GM18867 (cell line): ENCODE data around the gene RPS27L.

Source experiments
- ATAC-seq: cut with Tn5 transposase; IDR thresholded peaks from one replicate; pipeline ENCODE4 v1.9.1; 2021; ENCODE audit warnings: mild to moderate bottlenecking, moderate library complexity; ENCODE audit not compliant: unreplicated experiment

Gene RPS27L

DNA sequence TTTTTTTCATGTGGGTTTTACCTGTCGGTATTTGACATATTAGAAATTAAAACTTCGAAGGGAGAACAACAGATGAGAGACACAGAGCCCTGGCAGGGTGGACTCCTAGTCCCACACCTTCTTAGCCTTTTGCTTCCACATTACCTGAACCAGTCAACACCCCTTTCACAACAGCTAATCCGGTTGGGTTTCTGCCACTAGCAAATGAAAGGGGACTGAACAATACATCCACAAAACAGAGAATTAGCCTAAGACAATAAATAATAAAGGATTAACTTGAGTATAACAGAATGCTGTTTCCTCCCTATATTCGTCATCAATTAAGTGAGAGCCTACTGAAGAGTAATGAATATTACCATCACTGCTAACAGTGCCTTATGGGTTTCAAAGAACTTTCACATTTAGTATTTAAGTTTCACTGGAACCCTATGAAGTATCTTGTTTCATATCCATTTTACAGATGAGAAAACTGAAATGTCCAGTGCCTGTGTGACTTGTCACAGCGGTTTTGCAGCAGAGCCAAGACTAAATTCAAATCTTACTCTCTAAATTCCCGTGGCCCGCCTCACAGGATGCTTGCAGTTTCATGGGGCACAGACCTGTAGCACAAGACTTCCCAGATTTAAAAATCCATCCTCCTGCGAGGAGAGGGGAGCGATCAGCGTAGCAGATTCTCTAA, 31.1 kb upstream of the RPS27L start:
- ATAC-seq, result no peak

DNA sequence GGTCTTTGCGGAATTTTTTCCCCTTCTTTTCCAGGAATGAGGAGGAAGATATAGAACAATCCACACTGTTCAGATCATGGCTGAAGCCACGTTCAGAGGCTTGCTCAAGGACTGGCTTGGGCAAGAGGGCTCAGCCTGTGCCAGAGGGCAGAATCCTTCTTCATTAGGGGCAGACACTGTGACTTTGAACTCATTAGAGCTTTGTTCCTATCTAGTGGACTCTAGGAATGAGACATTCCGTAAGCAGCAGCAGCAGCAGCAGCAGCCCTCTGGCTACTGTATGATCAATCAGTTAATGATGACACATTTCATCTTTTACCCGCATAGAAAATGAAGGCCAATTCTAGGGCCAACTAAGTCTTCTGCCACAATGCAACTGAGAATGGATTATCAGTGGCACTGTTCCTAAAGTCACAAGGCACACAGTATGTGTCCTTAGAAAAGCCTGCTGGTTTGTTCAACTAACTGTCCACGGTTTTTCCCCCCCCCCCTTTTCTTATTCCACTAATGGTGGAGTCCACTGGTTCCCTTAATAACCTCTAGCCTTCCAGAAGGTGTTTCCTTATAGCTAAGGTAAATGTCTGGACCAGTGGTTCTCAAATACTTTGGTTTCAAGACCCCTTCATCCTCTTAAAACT, 30.4 kb upstream of the RPS27L start:
- ATAC-seq, result no peak

DNA sequence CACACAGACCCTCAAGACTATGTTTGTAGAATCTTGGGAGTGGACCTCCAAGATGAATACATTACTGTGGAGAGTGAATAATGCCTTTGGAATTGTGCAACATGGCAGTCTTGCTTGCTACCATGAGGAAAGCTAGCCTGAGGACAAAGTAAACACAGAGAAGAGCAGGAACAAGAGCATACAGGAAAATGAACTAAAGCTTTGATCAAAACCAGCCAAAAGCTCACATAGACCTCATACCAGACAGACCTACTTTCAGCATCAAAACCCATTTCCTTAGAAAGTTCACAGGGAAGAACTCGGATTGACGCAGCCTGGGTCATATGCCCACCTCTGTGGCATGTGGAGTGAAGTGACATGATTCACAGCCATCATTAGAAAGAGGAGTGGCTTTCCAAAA, 28.8 kb upstream of the RPS27L start:
- ATAC-seq, result no peak

DNA sequence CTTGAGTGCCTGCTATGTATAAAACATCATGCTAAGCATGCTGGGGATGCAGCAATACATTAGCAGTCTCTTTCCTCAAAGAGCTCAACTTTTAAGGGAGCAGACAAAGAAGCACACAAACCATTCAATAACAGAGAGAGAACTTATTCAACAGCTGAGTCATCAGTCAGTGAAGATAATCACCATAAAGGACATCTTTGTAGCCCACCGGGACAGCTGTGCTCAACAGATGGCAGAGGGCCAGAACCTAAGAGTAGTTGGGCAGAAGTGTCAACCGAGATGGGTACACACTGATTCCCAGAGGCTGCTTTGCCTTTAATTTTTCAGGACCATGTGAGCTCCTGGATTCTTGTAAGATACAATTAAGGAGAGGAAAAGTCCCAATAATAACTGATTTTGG, 27.9 kb upstream of the RPS27L start:
- no peak for ATAC-seq

DNA sequence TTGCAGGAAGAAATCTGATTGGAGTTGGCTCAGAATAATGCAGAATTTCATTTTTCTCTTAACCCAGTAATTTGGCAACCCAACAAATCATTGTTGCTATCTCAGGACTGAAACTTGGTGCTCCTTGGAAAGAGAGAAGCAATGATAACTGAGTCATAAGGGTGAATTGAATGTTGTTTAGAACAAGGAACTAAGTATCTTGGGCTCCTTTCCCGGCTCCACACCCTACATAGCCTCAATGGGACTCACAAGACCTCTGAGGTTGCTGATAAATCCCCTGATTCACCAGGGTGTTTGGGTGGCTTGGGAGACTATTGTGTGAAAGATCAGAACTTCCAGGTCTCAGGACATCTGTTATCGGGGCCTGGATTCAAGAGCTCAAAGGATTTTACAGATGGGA, 24.4 kb upstream of the RPS27L start:
- ATAC-seq, result no peak

DNA sequence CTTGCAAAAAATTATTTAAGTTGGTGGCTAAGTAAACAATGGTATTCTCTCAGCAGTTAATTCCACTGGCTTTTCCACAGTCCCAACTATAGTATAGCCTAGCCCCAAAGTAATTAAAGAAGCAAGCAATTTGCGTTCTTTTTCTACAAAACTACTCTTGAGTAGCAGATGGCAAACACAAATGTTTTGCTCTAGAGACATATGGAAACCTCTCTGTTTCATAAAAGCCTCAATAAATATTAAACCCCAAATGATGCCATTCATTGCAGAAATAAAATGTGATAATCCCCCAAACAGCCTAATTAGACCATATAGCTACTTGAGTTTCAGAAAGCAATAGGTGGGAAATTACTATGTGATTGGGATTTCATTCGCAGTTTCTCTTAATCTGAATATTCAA, 23.5 kb upstream of the RPS27L start:
- no peak for ATAC-seq

DNA sequence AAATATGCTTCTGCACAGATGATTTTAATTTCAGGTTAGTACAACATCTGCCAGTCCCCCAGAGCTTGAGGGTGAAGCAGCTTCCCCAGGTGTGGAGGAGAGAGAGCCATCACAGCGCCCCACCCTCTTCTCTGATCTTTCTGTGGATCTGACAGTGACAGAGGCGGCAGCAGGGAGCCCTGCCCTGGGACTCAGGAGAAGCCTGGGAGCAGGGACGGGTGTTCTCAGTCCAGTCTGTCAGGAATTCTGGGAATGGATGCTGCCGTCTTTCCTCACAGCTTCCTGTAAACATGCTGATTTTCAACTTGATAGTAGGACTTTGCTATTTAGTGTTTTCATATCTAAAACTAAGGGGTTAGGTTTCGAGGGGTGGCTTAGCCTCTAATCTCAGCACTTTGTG, 20.8 kb upstream of the RPS27L start:
- ATAC-seq, result no peak

DNA sequence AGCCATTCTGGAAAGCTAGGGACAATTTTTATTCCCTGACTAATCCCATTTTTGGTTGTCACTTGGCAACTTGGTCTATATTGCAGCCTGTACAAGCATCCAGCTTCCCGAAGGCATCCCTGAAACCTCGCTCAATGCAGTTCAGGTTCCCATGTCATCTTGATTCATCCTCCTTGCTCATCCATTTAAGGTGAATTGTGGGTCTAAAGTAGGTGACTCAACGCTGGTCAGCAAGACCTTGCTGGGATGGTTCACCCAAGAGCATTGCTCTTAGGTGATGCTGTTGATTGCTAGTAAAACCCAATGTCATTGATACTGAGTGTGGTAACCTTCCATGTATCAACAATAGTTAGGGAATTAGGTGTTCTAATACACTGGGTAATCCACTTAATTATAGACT, 19.0 kb upstream of the RPS27L start:
- no peak for ATAC-seq

DNA sequence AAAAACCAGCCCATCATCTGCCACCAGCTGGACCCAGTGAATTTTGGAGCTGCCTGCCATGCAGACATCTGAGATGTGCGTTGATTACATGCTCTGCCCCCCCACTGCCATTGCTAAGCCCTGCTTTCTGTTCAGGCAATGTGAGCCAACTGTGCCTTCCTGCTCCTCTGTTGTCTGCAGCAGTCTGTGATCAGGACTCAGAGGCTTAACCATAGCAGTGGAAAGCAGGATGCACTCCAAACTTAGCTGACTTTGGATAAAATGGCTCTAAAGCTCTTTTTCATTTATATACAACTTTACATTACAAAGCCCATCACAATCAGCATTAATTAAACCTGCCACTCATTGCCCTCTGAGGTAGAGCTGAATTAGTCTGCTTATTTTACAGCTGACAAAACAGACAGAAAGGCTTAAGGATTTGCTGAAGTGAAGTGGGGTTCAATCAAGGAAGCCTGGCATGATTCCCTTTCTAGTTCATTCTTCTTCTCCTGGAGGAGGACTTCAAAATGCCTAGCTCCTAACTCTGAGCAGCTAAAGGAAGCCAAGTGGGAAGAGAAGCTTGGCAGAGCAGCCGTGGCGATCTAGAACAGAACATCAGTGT, 15.7 kb upstream of the RPS27L start:
- ATAC-seq, result no peak

DNA sequence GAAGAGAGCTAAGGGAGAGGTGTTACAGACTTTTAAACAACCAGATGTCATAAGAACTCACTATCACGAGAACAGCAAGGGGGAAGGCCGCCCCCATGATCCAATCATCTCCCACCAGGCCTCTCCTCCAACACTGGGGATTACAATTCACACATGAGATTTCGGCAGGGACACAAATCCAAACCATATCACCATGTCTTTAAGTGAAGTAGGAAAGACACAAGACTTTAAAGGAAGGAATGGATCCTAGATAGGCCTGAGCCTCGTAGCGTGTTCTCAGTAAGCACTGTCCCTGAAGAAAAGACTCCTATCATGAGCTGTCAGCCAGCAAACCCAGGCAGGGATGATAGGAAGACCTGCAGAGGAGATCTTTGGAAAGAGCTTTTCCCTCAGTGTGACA, 15.1 kb upstream of the RPS27L start:
- ATAC-seq, result no peak

DNA sequence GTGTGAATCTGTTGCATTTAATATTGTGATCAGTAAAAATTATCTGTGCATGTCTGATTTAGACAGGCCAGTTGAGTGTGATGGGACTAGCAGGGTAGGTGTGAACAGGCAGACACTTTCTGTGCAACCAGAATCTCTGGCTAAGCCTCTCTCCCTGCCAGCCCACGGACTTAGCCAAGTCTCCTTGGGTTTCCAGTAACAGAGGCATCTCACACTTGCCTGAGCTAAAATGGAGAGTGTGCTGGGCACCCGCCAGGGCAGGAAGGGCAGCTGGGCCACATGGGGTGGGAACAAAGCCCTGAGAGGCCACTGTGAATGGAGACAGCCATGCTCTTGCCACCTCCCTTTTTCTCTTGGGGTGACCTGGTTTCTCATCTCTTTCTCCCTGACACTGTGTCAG, 12.5 kb upstream of the RPS27L start:
- no peak for ATAC-seq

- ATAC-seq, result no peak
Measured at GRCh38 chr15:63166219-63166618, 8.9 kb upstream of the RPS27L start.

GRCh38 chr15:63165166-63165859, 8.0 kb upstream of the RPS27L start:
- ATAC-seq, result no peak

DNA sequence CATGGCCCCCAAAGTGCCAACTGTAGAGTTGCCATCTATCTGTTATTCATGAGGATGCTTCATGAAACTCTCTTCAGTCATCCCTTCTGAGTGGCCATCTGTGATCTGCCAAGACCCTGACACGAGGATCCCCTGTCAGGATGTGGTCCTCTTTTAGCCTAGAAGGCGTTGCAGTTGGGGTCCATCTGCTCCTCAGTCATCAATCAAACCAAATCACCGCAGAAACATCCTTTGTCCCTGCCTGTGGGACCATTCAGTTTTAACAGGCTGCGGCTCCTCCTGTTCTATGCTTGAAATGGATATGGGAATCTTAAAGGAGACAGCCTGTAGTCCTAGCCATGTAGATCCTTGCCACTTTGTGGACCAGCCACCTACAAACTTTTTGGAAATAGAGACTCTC, 5.9 kb upstream of the RPS27L start:
- no peak for ATAC-seq

- no peak for ATAC-seq
Measured at GRCh38 chr15:63160638-63161037, 3.4 kb upstream of the RPS27L start.

DNA sequence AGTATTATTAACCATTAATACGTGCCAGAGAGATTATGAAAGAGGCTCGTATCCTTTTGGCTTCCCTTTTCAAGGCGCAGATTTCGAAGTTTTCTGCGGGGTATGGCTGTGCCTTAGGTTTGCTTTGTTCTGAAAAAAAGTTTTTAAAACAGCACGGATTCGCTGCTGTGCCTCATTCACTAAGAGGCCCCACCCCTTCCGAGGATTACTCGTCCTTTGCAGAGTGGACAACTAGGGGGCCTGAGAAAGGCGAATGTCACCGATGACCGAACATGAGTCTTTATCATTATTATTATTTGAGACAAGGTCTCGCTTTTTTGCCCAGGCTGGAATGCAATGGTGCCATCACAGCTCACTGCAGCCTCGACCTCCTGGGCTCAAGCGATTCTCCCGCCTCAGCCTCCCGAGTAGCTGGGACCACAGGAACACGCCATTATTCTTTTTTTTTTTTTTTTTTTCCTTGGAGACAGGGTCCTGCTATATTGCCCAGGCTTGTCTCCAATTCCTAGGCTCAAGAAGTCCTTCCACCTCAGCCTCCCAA, 684 bp upstream of the RPS27L start:
- peak; percentile 30 for ATAC-seq

DNA sequence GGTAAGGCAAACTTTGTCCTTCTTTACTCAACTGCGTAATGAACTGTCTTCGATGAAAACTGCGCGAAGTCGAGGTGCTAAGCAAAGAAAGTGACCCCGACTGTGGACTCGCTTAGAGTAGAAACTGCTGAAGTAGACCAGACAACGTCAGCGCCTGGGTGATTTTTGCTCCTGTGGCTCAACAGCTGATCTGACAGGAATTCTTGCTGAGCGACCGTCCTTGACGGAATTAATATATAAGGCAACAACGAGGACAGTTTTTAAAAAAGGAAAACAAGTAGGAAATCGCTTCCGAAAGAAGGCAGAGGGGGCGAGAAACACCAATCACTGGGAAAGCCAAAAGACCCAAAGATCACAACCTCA, 541 bp downstream of the RPS27L start:
- peak; percentile 29 for ATAC-seq

DNA sequence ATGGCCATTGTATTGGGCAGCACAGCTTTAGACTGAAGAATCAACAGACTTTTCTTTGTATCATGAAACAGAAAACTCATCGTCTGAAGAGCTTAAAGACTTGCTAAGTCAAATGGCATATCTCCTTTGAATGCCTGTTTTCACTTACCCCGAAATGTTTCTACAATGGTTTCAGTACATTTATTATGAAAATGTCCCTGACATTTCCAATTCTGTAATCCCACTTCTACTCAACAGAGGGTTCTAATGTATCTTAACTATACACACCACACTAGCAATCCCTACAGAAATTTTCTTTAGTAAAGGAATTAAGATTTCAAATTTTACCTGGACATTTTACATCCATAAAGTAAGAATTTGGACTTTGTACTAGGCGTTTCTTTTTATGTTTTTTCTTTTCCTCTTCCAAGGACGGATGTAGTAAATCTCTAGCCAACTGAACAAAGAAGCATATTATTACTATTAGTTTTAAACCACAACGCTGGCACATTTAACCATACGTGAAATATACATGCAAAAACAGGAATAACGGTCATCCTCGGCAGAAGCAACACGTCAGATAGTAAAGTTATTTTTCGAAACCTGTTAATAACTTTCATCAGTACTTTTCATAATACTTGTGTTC, 1.1 kb downstream of the RPS27L start:
- ATAC-seq, result peak; percentile 2

DNA sequence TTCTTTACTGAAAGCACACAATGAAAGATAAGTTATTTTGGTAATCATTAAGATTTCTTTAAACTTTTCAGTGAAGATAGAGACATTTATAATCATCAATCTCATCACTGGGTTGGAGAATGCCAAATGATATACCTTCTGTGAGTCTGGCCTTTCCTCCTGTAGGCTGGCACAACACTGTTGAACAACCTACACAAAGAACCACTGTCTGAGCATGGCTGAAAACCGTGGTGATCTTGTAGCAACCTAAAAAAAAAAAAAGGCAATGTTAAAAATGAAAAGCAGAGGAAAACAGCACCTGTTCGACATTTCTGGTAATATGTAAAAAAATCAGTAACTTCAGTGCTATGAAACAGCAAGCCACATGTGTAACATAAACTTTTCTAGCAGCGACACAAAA, 1.8 kb downstream of the RPS27L start:
- no peak for ATAC-seq

DNA sequence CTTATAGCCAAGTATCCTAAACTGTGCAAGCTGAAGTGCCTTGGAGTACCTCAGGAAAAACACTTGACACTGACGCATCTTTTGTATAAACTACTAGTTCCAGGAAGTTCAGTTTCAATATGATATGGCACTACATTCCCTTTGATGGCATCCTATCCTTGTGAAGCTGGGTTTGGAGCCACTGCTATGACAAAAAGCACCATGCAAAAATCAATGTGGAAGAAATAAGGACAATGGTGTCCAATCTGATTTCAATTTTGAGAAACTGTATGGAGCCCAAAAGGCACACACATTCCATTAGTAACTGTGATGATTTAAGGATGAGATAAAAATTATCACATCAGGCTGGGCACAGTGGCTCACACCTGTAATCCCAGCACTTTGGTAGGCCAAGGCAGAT, 5.6 kb downstream of the RPS27L start:
- no peak for ATAC-seq

GRCh38 chr15:63146684-63147083, 10.6 kb downstream of the RPS27L start:
- no peak for ATAC-seq
